HepG2 (cell line): ENCODE results near the gene DAB2IP. TPM values are rescaled to one million over a fixed set of nuclear protein-coding genes. Genes with fewer than 3 reads are reported as not detected.

Experiments used
- ATAC-seq: fragments of 200-7000 bp; cut with Tn5 transposase; 3 replicates; pipeline ENCODE4 v1.9.1; 2020; ENCODE audit warnings: mild to moderate bottlenecking, moderate library complexity
- BruUV-seq: library from RNA; stranded (reverse); fragments of 400-500 nt; replicated peaks from 2 replicates; lab custom pipeline; 2021; lab: Mats Ljungman, UMichigan
- CTCF ChIA-PET: fragments of 300-600 bp; formaldehyde crosslinking; extraction: SDS; loops from one replicate; lab custom pipeline; 2021; ENCODE audit warnings: low total read pairs, inconsistent platforms, low intra/inter-chr PET ratio; lab: Yijun Ruan, JAX
- POLR2A ChIA-PET: fragments of 350-600 bp; sonication (Branson Sonifier 250); formaldehyde crosslinking; loops from one replicate; lab custom pipeline; 2020; ENCODE audit warnings: antibody characterized with exemption, inconsistent platforms; lab: Yijun Ruan, JAX
- DNase-seq: peaks from one replicate; pipeline ENCODE4 v3.0.0-alpha.2; 2015; ENCODE audit warnings: low spot score
- FAIRE-seq: peaks from 3 replicates; lab custom pipeline; 2011; peaks lifted over from hg19 to GRCh38; lab: Jason Lieb, UNC
- H2AFZ ChIP-seq: one replicate; pipeline ENCODE4 v1.6.1; 2011; ENCODE audit warnings: low read length, inconsistent platforms
- H3K27ac ChIP-seq: fragments of 300-600 bp; 3 replicates; pipeline ENCODE4 v1.8.0; 2011; ENCODE audit warnings: mixed run types, mild to moderate bottlenecking, mixed read lengths, low read length, inconsistent platforms; ENCODE audit not compliant: insufficient read depth; ENCODE audit errors: extremely low read length
- H3K27me3 ChIP-seq, 2 experiments: fragments of 200-600 bp in 1 of 2; 2 replicates in 1 of 2; 3 replicates in 1 of 2; pipeline versions ENCODE4 v1.6.0 to v1.8.0; 2011; ENCODE audit warnings: low read length in 2 of 2, mild to moderate bottlenecking in 2 of 2, moderate library complexity in 2 of 2, inconsistent platforms in 1 of 2; ENCODE audit not compliant: insufficient read depth in 2 of 2, control insufficient read depth in 1 of 2
- H3K36me3 ChIP-seq, 2 experiments: fragments of 200-600 bp in 1 of 2; replicated peaks in 1 of 2; 2 replicates in 1 of 2; 3 replicates in 1 of 2; pipeline versions ENCODE4 v1.5.1 to v1.8.0; 2011; ENCODE audit warnings: low read length in 2 of 2, inconsistent platforms in 1 of 2; ENCODE audit not compliant: insufficient read depth in 2 of 2, control insufficient read depth in 1 of 2
- H3K4me1 ChIP-seq: 2 replicates; pipeline ENCODE4 v1.5.1; 2012; ENCODE audit warnings: low read length, inconsistent platforms; ENCODE audit not compliant: insufficient read depth
- H3K4me2 ChIP-seq: 2 replicates; pipeline ENCODE4 v1.6.0; 2011; ENCODE audit warnings: low read depth, low read length, inconsistent platforms
- H3K4me3 ChIP-seq, 3 experiments: fragments of 200-600 bp in 1 of 3; sonication (generic), shearing (Covaris generic) in 1 of 3; replicated peaks in 1 of 3; 2 replicates each; pipeline ENCODE4 v1.5.1; 2011 to 2016; ENCODE audit warnings: low read length in 3 of 3, inconsistent platforms in 2 of 3, low read depth in 2 of 3, mild to moderate bottlenecking in 2 of 3, control low read depth in 1 of 3, mixed read lengths in 1 of 3; ENCODE audit not compliant: insufficient read depth in 1 of 3
- H3K79me2 ChIP-seq: one replicate; pipeline ENCODE4 v1.6.1; 2011; ENCODE audit warnings: low read length, inconsistent platforms; ENCODE audit not compliant: insufficient read depth
- H3K9ac ChIP-seq: 2 replicates; pipeline ENCODE4 v1.6.0; 2011; ENCODE audit warnings: mild to moderate bottlenecking, low read depth, low read length, inconsistent platforms; ENCODE audit not compliant: insufficient read depth
- H3K9me3 ChIP-seq: 2 replicates; pipeline ENCODE4 v1.5.1; 2012; ENCODE audit warnings: mild to moderate bottlenecking, low read length
- H4K20me1 ChIP-seq: 2 replicates; pipeline ENCODE4 v1.6.0; 2011; ENCODE audit warnings: inconsistent platforms, mild to moderate bottlenecking, low read length, moderate library complexity; ENCODE audit not compliant: insufficient read depth
- FOSL1 ChIP-seq: sonication (generic); formaldehyde crosslinking; IDR thresholded peaks from 2 replicates; pipeline ENCODE4 v1.9.0; 2021; ENCODE audit warnings: missing genetic modification reagents, borderline replicate concordance
- PAF1 ChIP-seq: IDR thresholded peaks from 2 replicates; pipeline ENCODE4 v1.6.1; 2016; ENCODE audit warnings: missing genetic modification reagents, missing compliant biosample characterization
- TCF7 ChIP-seq: sonication (generic); IDR thresholded peaks from 2 replicates; pipeline ENCODE4 v1.6.1; 2016; ENCODE audit warnings: antibody characterized with exemption, low read depth
- ZC3H4 ChIP-seq: sonication (generic); formaldehyde crosslinking; IDR thresholded peaks from 2 replicates; pipeline ENCODE4 v1.4.0; 2020; ENCODE audit warnings: missing genetic modification reagents, borderline replicate concordance
- ZNF572 ChIP-seq: sonication (generic); formaldehyde crosslinking; IDR thresholded peaks from 2 replicates; pipeline ENCODE4 v1.5.1; 2020; ENCODE audit warnings: mild to moderate bottlenecking, missing genetic modification reagents
- ZNF83 ChIP-seq: sonication (generic); formaldehyde crosslinking; IDR thresholded peaks from 2 replicates; pipeline ENCODE4 v1.4.0; 2020; ENCODE audit warnings: missing genetic modification reagents, mild to moderate bottlenecking, borderline replicate concordance
- ZSCAN20 ChIP-seq: sonication (generic); formaldehyde crosslinking; IDR thresholded peaks from 2 replicates; pipeline ENCODE4 v1.4.0; 2020; ENCODE audit warnings: missing genetic modification reagents, mild to moderate bottlenecking, borderline replicate concordance
- WGBS: methylation state at CpG from one replicate; pipeline ENCODE4 v1.1.6; 2017; ENCODE audit warnings: low lambda C conversion rate; 5-methylcytosine and 5-hydroxymethylcytosine counted together
- in situ Hi-C: cut with HindIII; loops from 2 replicates; pipeline ENCODE4 v1.10.0; 2017; ENCODE audit warnings: low pct_unique_long_range_greater_than_20kb; ENCODE audit not compliant: extremely low pct_ligation_motif_present
- intact Hi-C: fragments of 100-400 bp; cut with micrococcal nuclease; formaldehyde crosslinking; loops from one replicate; pipeline ENCODE4 v1.10.0; 2022; ENCODE audit not compliant: unreplicated experiment
- polyA plus RNA-seq, 8 experiments: library from polyadenylated mRNA; depleted of rRNA in 3 of 8; stranded (reverse) in 7 of 8; unstranded in 1 of 8; fragments of >200 nt; fragmentation: Illumina TruSeq in 4 of 8; extraction: Trizol in 4 of 8; gene quantifications; 2 replicates each; pipeline versions ENCODE4 v1.2.1 to v1.2.3, GENCODE V29; 2011 to 2016; ENCODE audit warnings: low read depth in 4 of 8, missing spikeins in 1 of 8, mixed read lengths in 1 of 8; ENCODE audit not compliant: insufficient read depth in 1 of 8
- total RNA-seq, 5 experiments: library from RNA; depleted of rRNA; stranded (reverse); fragments of >200 nt; fragmentation: Illumina TruSeq; extraction: Trizol; gene quantifications; 2 replicates each; pipeline ENCODE4 v1.2.3, GENCODE V29; 2016; ENCODE audit warnings: low read depth in 1 of 5
- TF ChIP-seq, protein P1 (sequence below): sonication (generic); formaldehyde crosslinking; IDR thresholded peaks from 2 replicates; pipeline ENCODE4 v1.4.0; 2020; ENCODE audit warnings: mild to moderate bottlenecking, missing genetic modification reagents

DAB2IP gene
- total and polyA plus RNA-seq, 2 of the 13 experiments (the other 11 are each of a cell fraction or from before 2014, with no cell fraction given): 25.3 to 37.9 TPM

- H3K27me3 ChIP-seq: no peaks in the 10 kb centered on the region
- CTCF ChIA-PET: no interaction called here
- no peak overlapping the region for H3K4me3 ChIP-seq
- H3K79me2 ChIP-seq: no peaks in the 10 kb centered on the region
- WGBS: 58% methylated on average over 7 of the region's 7 CpGs
- ATAC-seq: no peak
- H3K36me3 ChIP-seq: no peaks in the 10 kb centered on the region
- no peak overlapping the region for H3K4me2 ChIP-seq
- H4K20me1 ChIP-seq: no peaks in the 10 kb centered on the region
- TF ChIP-seq ZNF83 (no peak), ZC3H4 (CRISPR knock-in tag) (no peak), TCF7 (no peak), PAF1 (CRISPR knock-in tag) (no peak), ZNF572 (CRISPR knock-in tag) (no peak), ZSCAN20 (CRISPR knock-in tag) (no peak), FOSL1 (CRISPR knock-in tag) (no peak)
- TF ChIP-seq, protein P1, sequence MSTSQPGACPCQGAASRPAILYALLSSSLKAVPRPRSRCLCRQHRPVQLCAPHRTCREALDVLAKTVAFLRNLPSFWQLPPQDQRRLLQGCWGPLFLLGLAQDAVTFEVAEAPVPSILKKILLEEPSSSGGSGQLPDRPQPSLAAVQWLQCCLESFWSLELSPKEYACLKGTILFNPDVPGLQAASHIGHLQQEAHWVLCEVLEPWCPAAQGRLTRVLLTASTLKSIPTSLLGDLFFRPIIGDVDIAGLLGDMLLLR (CRISPR knock-in tag): no peak
- TF ChIP-seq, all 625 proteins: peak for 0
- BruUV-seq: no TSS peak
- intact Hi-C loops (no loop called here), in situ Hi-C loops (no loop called here)
- POLR2A ChIA-PET: no interaction called here
- Histone ChIP-seq H3K9ac (no peak overlapping the region), H2AFZ (no peak overlapping the region), H3K9me3 (no peaks in the 10 kb centered on the region), H3K4me1 (no peaks in the 10 kb centered on the region), H3K27ac (no peak overlapping the region)
- no peak for DNase-seq
- FAIRE-seq: no peak
Observed at GRCh38 chr9:121707477-121708424, 56.3 kb downstream of the DAB2IP start.
